ENCODE data around the gene PTBP1. TPM values are rescaled to one million over a fixed set of nuclear protein-coding genes. Genes with fewer than 3 reads are reported as not detected.

The PTBP1 gene
- total and polyA plus RNA-seq, 9 of the 15 experiments (the other 6 are each of a cell fraction or from before 2014, with no cell fraction given), result 14.0 to 759 (median 234) TPM

GRCh38 chr19:827710-828321 lies 30.6 kb downstream of the PTBP1 start, which contains the start of gene AZU1 (continued):
- no peak for TF ChIP-seq GTF2F1 (IDR thresholded peaks at IDR 0.05; ENCODE audit: low read depth, low read length)
- no peak for TF ChIP-seq FOXA1 (IDR thresholded peaks at IDR 0.05; ENCODE audit: borderline replicate concordance)

GRCh38 chr19:829129-829758 lies 32.0 kb downstream of the PTBP1 start:
- intact Hi-C loops (cut with micrococcal nuclease), result no loop called here
- Histone ChIP-seq H3K9ac (ENCODE audit: insufficient read depth in 1 of 2, low read depth in 2 of 2, low read length in 2 of 2) (peak overlapping the region in 1 of 2 experiments; percentile 78; a peak in 2 of 4 replicates), H3K4me2 (ENCODE audit: insufficient read depth, low read length) (no peak overlapping the region), H4K20me1 (replicated peaks; ENCODE audit: control insufficient read depth, insufficient read depth, low read length) (no peaks in the 10 kb centered on the region), H3K36me3 (ENCODE audit: control insufficient read depth, insufficient read depth, low read length) (no peaks in the 10 kb centered on the region), H3K27me3 (ENCODE audit: control insufficient read depth in 2 of 2, insufficient read depth in 2 of 2, low read length in 2 of 2) (no peaks in the 10 kb centered on the region), H3K79me2 (ENCODE audit: control insufficient read depth, insufficient read depth, low read length) (no peaks in the 10 kb centered on the region; the same call in 2 of the 3 replicates), H3K9me3 (replicated peaks; ENCODE audit: control insufficient read depth, insufficient read depth, low read depth, low read length) (no peaks in the 10 kb centered on the region), H3K4me1 (replicated peaks in 1 of 2; ENCODE audit: control insufficient read depth in 2 of 2, insufficient read depth in 2 of 2, low read length in 2 of 2) (peaks cover 1 to 55% of the 10 kb centered on the region in 2 experiments; a peak in 4 of 5 replicates), H3K27ac (ENCODE audit: extremely low read depth, low read depth, low read length) (no peak overlapping the region), H2AFZ (ENCODE audit: low read depth, low read length) (no peak overlapping the region), H3K4me3 (no peak overlapping the region), H3K9me1 (ENCODE audit: control insufficient read depth, insufficient read depth, low read length) (no peaks in the 10 kb centered on the region)
- DNase-seq (ENCODE audit: extremely low read depth in 1 of 4, low spot score in 3 of 4) (no peak), FAIRE-seq (no peak), ATAC-seq (no peak)
- POLR2A ChIA-PET, result no interaction called here
- in situ Hi-C loops (cut with MboI), result no loop called here
- 67% methylated on average over 16 of the region's 18 CpGs for WGBS (ENCODE audit: insufficient coverage, low coverage, missing lambda C conversion rate)
- CTCF ChIA-PET (ENCODE audit: low intra/inter-chr PET ratio), result interaction anchor here (1.2 kb wide), 1 partner anchor 59 kb away, joined by 3 read pairs; no protein-coding TSS in a partner anchor
- no TSS peak for BruUV-seq (replicated peaks)
- TF ChIP-seq NELFE (IDR thresholded peaks at IDR 0.05; ENCODE audit: insufficient read depth, insufficient read length) (no peak), ESRRB (CRISPR knock-in tag; IDR thresholded peaks at IDR 0.05; ENCODE audit: borderline replicate concordance) (no peak), ZNF444 (CRISPR knock-in tag; IDR thresholded peaks at IDR 0.05) (no peak), ZNF146 (CRISPR knock-in tag; IDR thresholded peaks at IDR 0.05; ENCODE audit: unreplicated experiment) (no peak), KLF6 (CRISPR knock-in tag; IDR thresholded peaks at IDR 0.05; ENCODE audit: borderline replicate concordance) (no peak), DEAF1 (CRISPR knock-in tag; IDR thresholded peaks at IDR 0.05) (no peak), PTTG1 (tag; IDR thresholded peaks at IDR 0.05; ENCODE audit: low read depth) (no peak), THAP7 (CRISPR knock-in tag; IDR thresholded peaks at IDR 0.05) (no peak), EP400 (IDR thresholded peaks at IDR 0.05) (no peak), MAFF (IDR thresholded peaks at IDR 0.05; ENCODE audit: low read length) (no peak), SP1 (CRISPR knock-in tag; IDR thresholded peaks at IDR 0.05) (no peak), TSHZ1 (CRISPR knock-in tag; IDR thresholded peaks at IDR 0.05) (no peak), ELF1 (tag; IDR thresholded peaks at IDR 0.05) (no peak), EP300 (IDR thresholded peaks at IDR 0.05; ENCODE audit: low read length) (no peak)

Data from K562 (cell line).